ENCODE measurements around the gene FAM131B.

GRCh38 chr7:143362131-143363015, at the start of gene FAM131B:
- TF ChIP-seq CTCF (conservative IDR thresholded peaks at IDR 0.05 in 1 of 2, IDR thresholded peaks at IDR 0.05 in 1 of 2; ENCODE audit: extremely low read depth in 1 of 2, insufficient read depth in 1 of 2, low read depth in 1 of 2, low read length in 2 of 2) (no peak), EZH2 (IDR thresholded peaks at IDR 0.05; ENCODE audit: borderline replicate concordance, low read length) (peak; percentile 87)

All from mammary epithelial cell (primary cell).